Measurements from ENCODE around the gene CYP4F8. TPM values are rescaled to one million over a fixed set of nuclear protein-coding genes. Genes with fewer than 3 reads are reported as not detected.

CYP4F8 gene
- total and polyA plus RNA-seq, 7 experiments from 2014 or later: not detected

DNA sequence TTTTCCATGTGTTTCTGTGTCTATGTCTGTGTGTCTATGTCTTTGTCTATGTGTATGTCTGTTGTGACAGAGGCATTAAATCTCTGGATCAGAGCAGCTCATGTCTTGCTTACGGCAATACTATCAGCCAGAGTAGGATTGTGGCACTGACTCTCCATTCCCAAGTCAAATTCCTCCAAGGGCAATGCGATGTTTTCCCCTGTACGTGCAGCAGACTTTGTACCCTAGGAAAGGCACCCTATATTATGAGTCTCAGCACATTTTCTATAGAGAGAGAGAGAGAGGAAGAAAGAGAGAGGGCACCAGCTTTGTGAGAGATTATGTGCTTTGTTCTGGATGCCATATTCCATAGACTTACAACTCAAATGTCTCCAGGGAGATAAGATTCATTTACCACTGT lies 36.8 kb downstream of the CYP4F8 start:
- POLR2A ChIA-PET: no interaction called here
- no peak for DNase-seq
- Histone ChIP-seq H3K4me3 (ENCODE audit: low read length) (no peak overlapping the region), H3K36me3 (ENCODE audit: control insufficient read depth in 2 of 3, insufficient read depth in 3 of 3, low read length in 3 of 3) (no peaks in the 10 kb centered on the region), H3K27ac (ENCODE audit: low read depth, low read length) (no peak overlapping the region), H3K27me3 (ENCODE audit: control insufficient read depth in 2 of 2, insufficient read depth in 2 of 2, low read length in 2 of 2) (no peaks in the 10 kb centered on the region), H3K9me3 (ENCODE audit: control insufficient read depth in 2 of 3, low read length in 3 of 3) (no peaks in the 10 kb centered on the region), H3K4me1 (ENCODE audit: control insufficient read depth in 2 of 2, insufficient read depth in 2 of 2, low read length in 2 of 2) (no peaks in the 10 kb centered on the region)
- Mint-ChIP-seq H3K4me1 (peaks cover 0 to 3% (median 0%) of the 10 kb centered on the region in 7 donors), H3K27ac (no peak overlapping the region), H3K4me3 (no peak overlapping the region), H3K36me3 (peaks cover 0 to 3% (median 0%) of the 10 kb centered on the region in 5 donors), H3K9me3 (peaks cover 0 to 4% (median 0%) of the 10 kb centered on the region in 11 donors), H3K27me3 (peaks cover 15 to 59% (median 44%) of the 10 kb centered on the region in 5 donors)
- CTCF ChIA-PET: no interaction called here
- intact Hi-C loops (cut with micrococcal nuclease): no loop called here
- ATAC-seq: no peak

DNA sequence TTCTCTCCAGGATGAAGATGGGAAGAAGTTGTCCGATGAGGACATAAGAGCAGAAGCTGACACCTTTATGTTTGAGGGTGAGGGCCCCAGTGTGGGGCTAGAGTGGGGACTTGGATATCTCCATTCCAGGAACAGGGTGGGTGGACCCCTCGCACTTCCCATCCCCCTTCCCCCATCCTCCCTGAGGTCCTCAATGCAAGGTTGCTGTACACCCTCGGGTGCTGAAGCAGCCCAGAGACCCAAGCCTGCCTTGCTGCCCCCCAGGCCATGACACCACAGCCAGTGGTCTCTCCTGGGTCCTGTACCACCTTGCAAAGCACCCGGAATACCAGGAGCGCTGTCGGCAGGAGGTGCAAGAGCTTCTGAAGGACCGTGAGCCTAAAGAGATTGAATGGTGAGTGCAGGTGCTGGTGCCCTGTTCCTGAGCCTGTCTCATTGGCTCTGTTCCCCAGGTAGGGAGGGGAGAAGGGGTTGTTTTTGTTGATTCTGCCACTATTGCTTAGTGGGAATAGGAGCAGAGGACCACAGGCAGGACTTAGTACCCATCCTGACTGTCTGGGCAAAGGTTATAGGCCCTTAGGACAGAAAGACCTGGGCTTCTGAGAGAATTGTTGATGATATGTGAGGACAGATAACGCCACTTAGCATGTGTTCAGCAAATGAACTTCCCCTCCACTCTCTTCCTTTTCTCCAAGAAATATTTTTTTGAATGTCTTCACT lies 37.7 kb downstream of the CYP4F8 start:
- H3K27me3 ChIP-seq (ENCODE audit: control insufficient read depth in 2 of 2, insufficient read depth in 2 of 2, low read length in 2 of 2): no peaks in the 10 kb centered on the region
- H3K4me1 ChIP-seq (ENCODE audit: control insufficient read depth in 2 of 2, insufficient read depth in 2 of 2, low read length in 2 of 2): no peaks in the 10 kb centered on the region
- ATAC-seq: no peak
- H3K36me3 ChIP-seq (ENCODE audit: control insufficient read depth in 2 of 3, insufficient read depth in 3 of 3, low read length in 3 of 3): no peaks in the 10 kb centered on the region
- H3K9me3 Mint-ChIP-seq: peaks cover 0 to 4% (median 0%) of the 10 kb centered on the region in 11 donors
- peaks cover 0 to 3% (median 0%) of the 10 kb centered on the region in 7 donors for H3K4me1 Mint-ChIP-seq
- H3K4me3 ChIP-seq (ENCODE audit: low read length): no peak overlapping the region
- H3K9me3 ChIP-seq (ENCODE audit: control insufficient read depth in 2 of 3, low read length in 3 of 3): no peaks in the 10 kb centered on the region
- POLR2A ChIA-PET: no interaction called here
- H3K4me3 Mint-ChIP-seq: no peak overlapping the region
- peaks cover 0 to 3% (median 0%) of the 10 kb centered on the region in 5 donors for H3K36me3 Mint-ChIP-seq
- H3K27ac ChIP-seq (ENCODE audit: low read depth, low read length): no peak overlapping the region
- CTCF ChIA-PET: no interaction called here
- no peak for DNase-seq
- H3K27me3 Mint-ChIP-seq: peaks cover 15 to 60% (median 50%) of the 10 kb centered on the region in 5 donors
- no peak overlapping the region for H3K27ac Mint-ChIP-seq
- intact Hi-C loops (cut with micrococcal nuclease): no loop called here

DNA sequence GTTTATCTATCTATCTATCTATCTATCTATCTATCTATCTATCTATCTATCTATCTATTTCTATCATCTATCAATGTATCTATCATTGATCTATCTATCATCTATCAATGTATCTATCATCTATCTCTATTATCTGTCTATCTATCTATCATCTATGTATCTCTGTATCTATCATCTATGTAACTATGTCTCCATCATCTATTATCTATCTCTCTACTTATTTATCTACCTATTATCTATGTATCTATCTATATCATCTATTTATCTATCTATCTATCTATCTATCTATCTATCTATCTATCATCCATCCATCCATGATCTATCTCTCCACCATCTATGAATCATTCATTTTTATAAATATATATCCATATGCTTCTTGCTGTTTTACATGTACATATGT lies 41.4 kb downstream of the CYP4F8 start:
- ChIA-PET POLR2A (no interaction called here), CTCF (no interaction called here)
- H3K36me3 ChIP-seq (ENCODE audit: control insufficient read depth in 2 of 3, insufficient read depth in 3 of 3, low read length in 3 of 3): no peaks in the 10 kb centered on the region
- intact Hi-C loops (cut with micrococcal nuclease): no loop called here
- no peak overlapping the region for H3K4me3 ChIP-seq (ENCODE audit: low read length)
- Mint-ChIP-seq H3K9me3 (peaks cover 0 to 4% (median 0%) of the 10 kb centered on the region in 11 donors), H3K4me1 (peaks cover 0 to 3% (median 0%) of the 10 kb centered on the region in 7 donors), H3K27me3 (peaks cover 18 to 68% (median 58%) of the 10 kb centered on the region in 5 donors), H3K4me3 (no peak overlapping the region), H3K27ac (no peak overlapping the region), H3K36me3 (peaks cover 0 to 3% (median 0%) of the 10 kb centered on the region in 5 donors)
- H3K27me3 ChIP-seq (ENCODE audit: control insufficient read depth in 2 of 2, insufficient read depth in 2 of 2, low read length in 2 of 2): no peaks in the 10 kb centered on the region
- ATAC-seq (no peak), DNase-seq (no peak)
- H3K4me1 ChIP-seq (ENCODE audit: control insufficient read depth in 2 of 2, insufficient read depth in 2 of 2, low read length in 2 of 2): no peaks in the 10 kb centered on the region
- no peak overlapping the region for H3K27ac ChIP-seq (ENCODE audit: low read depth, low read length)
- no peaks in the 10 kb centered on the region for H3K9me3 ChIP-seq (ENCODE audit: control insufficient read depth in 2 of 3, low read length in 3 of 3)

DNA sequence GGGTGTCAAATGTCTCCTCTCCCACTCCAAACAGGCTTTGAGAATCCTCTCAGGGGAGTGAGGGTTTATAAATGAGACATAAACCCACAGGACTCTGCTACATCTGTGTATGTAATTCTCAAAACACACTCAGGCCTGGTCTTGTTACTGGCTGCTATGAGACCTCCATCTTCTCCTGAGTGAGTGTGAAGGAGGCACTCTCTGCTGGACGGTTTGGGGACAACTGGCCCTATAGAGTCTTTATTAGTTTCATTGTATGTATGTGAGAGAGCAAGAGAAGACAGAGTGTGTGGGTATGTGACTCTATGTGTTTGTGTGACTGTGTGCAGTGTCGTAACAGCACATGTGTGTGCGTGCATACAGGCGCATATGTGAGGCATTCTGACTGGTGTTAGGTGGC lies 48.2 kb downstream of the CYP4F8 start:
- Mint-ChIP-seq H3K27me3 (peaks cover 3 to 36% (median 22%) of the 10 kb centered on the region in 5 donors), H3K4me1 (no peaks in the 10 kb centered on the region), H3K27ac (no peak overlapping the region), H3K36me3 (no peaks in the 10 kb centered on the region), H3K9me3 (peaks cover 0 to 21% (median 3%) of the 10 kb centered on the region in 11 donors), H3K4me3 (no peak overlapping the region)
- Histone ChIP-seq H3K4me3 (ENCODE audit: low read length) (no peak overlapping the region), H3K36me3 (ENCODE audit: control insufficient read depth in 2 of 3, insufficient read depth in 3 of 3, low read length in 3 of 3) (no peaks in the 10 kb centered on the region), H3K9me3 (ENCODE audit: control insufficient read depth in 2 of 3, low read length in 3 of 3) (no peaks in the 10 kb centered on the region), H3K27me3 (ENCODE audit: control insufficient read depth in 2 of 2, insufficient read depth in 2 of 2, low read length in 2 of 2) (peaks cover 0 to 3% of the 10 kb centered on the region in 2 donors), H3K27ac (ENCODE audit: low read depth, low read length) (no peak overlapping the region), H3K4me1 (ENCODE audit: control insufficient read depth in 2 of 2, insufficient read depth in 2 of 2, low read length in 2 of 2) (no peaks in the 10 kb centered on the region)
- no peak for ATAC-seq
- CTCF ChIA-PET: no interaction called here
- POLR2A ChIA-PET: no interaction called here
- DNase-seq: no peak
- intact Hi-C loops (cut with micrococcal nuclease): no loop called here

DNA sequence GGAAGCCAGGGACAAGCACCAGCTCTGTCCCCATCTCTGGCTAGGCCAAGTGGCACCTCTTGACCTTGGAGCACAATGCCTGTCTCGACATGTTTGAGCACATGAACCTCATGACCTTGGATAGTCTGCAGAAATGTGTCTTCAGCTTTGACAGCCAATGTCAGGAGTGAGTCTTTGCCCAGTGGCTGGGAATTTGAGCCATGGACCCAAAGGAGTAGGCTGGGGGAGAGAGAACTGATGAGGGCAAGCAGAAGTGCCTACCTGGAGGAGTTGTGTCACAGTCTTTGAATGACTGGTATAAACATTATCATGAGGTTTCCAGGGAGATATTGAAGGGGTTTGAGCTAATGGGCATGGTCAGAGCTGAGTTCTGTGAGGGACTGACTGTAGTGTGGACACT lies 51.2 kb downstream of the CYP4F8 start:
- POLR2A ChIA-PET: interaction anchor here (0.6 kb wide), 1 partner anchor 394 kb away, joined by 3 read pairs; no protein-coding TSS in a partner anchor
- Mint-ChIP-seq H3K4me3 (no peak overlapping the region), H3K36me3 (no peaks in the 10 kb centered on the region), H3K4me1 (no peaks in the 10 kb centered on the region), H3K9me3 (peaks cover 0 to 21% (median 3%) of the 10 kb centered on the region in 11 donors), H3K27me3 (peaks cover 3 to 26% (median 15%) of the 10 kb centered on the region in 5 donors), H3K27ac (no peak overlapping the region)
- DNase-seq (no peak), ATAC-seq (no peak)
- CTCF ChIA-PET: no interaction called here
- H3K4me1 ChIP-seq (ENCODE audit: control insufficient read depth in 2 of 2, insufficient read depth in 2 of 2, low read length in 2 of 2): no peaks in the 10 kb centered on the region
- intact Hi-C loops (cut with micrococcal nuclease): no loop called here
- H3K4me3 ChIP-seq (ENCODE audit: low read length): no peak overlapping the region
- H3K27me3 ChIP-seq (ENCODE audit: control insufficient read depth in 2 of 2, insufficient read depth in 2 of 2, low read length in 2 of 2): peaks cover 0 to 3% of the 10 kb centered on the region in 2 donors
- no peak overlapping the region for H3K27ac ChIP-seq (ENCODE audit: low read depth, low read length)
- H3K36me3 ChIP-seq (ENCODE audit: control insufficient read depth in 2 of 3, insufficient read depth in 3 of 3, low read length in 3 of 3): no peaks in the 10 kb centered on the region
- H3K9me3 ChIP-seq (ENCODE audit: control insufficient read depth in 2 of 3, low read length in 3 of 3): no peaks in the 10 kb centered on the region

DNA sequence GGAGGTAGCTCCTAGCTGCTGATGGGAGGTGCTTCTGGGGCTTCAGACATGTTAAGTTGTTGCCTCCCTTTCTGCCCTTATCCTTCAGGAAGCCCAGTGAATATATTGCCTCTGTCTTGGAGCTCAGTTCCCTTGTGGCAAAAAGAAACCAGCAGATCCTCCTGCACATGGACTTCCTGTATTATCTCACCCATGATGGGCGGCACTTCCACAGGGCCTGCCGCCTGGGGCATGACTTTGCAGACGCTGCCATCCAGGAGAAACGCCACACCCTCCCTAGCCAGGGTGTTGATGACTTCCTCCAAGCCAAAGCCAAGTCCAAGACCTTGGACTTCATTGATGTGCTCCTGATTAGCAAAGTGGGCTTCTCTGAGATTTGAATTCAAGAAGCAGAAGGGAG lies 51.9 kb downstream of the CYP4F8 start:
- CTCF ChIA-PET: no interaction called here

DNA sequence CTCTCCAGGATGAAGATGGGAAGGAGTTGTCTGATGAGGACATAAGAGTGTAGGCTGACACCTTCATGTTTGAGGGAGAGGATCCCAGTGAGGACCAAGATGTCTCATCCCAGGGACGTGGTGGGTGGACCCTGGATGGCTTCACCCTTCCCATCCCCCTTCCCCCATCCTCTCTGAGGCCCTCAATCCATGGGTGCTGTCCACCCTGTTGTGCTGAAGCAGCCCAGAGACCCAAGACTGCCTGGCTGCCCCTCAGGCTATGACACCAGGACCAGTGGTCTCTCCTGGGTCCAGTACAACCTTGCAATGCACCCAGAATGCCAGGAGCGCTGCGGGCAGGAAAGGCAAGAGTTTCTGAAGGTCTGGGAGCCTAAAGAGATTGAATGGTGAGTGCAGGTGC lies 54.4 kb downstream of the CYP4F8 start:
- Mint-ChIP-seq H3K4me1 (peaks cover 2 to 22% (median 18%) of the 10 kb centered on the region in 7 donors), H3K9me3 (peaks cover 0 to 8% (median 0%) of the 10 kb centered on the region in 11 donors), H3K27ac (peak overlapping the region in 1 of 9 donors; percentile 15), H3K4me3 (no peak overlapping the region), H3K36me3 (no peaks in the 10 kb centered on the region), H3K27me3 (peaks cover 0 to 11% (median 8%) of the 10 kb centered on the region in 5 donors)
- POLR2A ChIA-PET: no interaction called here
- DNase-seq (no peak), ATAC-seq (no peak)
- CTCF ChIA-PET: no interaction called here
- no peaks in the 10 kb centered on the region for H3K36me3 ChIP-seq (ENCODE audit: control insufficient read depth in 2 of 3, insufficient read depth in 3 of 3, low read length in 3 of 3)
- peaks cover 0 to 7% of the 10 kb centered on the region in 2 donors for H3K4me1 ChIP-seq (ENCODE audit: control insufficient read depth in 2 of 2, insufficient read depth in 2 of 2, low read length in 2 of 2)
- H3K27ac ChIP-seq (ENCODE audit: low read depth, low read length): no peak overlapping the region
- H3K27me3 ChIP-seq (ENCODE audit: control insufficient read depth in 2 of 2, insufficient read depth in 2 of 2, low read length in 2 of 2): peaks cover 0 to 3% of the 10 kb centered on the region in 2 donors
- no peaks in the 10 kb centered on the region for H3K9me3 ChIP-seq (ENCODE audit: control insufficient read depth in 2 of 3, low read length in 3 of 3)
- intact Hi-C loops (cut with micrococcal nuclease): no loop called here
- H3K4me3 ChIP-seq (ENCODE audit: low read length): no peak overlapping the region

More for the DNA sequence above, 51.9 kb downstream of the CYP4F8 start:
- Mint-ChIP-seq H3K27me3 (peaks cover 0 to 23% (median 15%) of the 10 kb centered on the region in 5 donors), H3K27ac (no peak overlapping the region), H3K4me3 (no peak overlapping the region), H3K9me3 (peaks cover 0 to 21% (median 3%) of the 10 kb centered on the region in 11 donors), H3K4me1 (peaks cover 0 to 2% (median 0%) of the 10 kb centered on the region in 7 donors), H3K36me3 (no peaks in the 10 kb centered on the region)
- Histone ChIP-seq H3K27me3 (ENCODE audit: control insufficient read depth in 2 of 2, insufficient read depth in 2 of 2, low read length in 2 of 2) (peaks cover 0 to 3% of the 10 kb centered on the region in 2 donors), H3K27ac (ENCODE audit: low read depth, low read length) (no peak overlapping the region), H3K4me3 (ENCODE audit: low read length) (no peak overlapping the region), H3K9me3 (ENCODE audit: control insufficient read depth in 2 of 3, low read length in 3 of 3) (no peaks in the 10 kb centered on the region), H3K4me1 (ENCODE audit: control insufficient read depth in 2 of 2, insufficient read depth in 2 of 2, low read length in 2 of 2) (no peaks in the 10 kb centered on the region), H3K36me3 (ENCODE audit: control insufficient read depth in 2 of 3, insufficient read depth in 3 of 3, low read length in 3 of 3) (no peaks in the 10 kb centered on the region)
- POLR2A ChIA-PET: interaction anchor here (0.6 kb wide), 1 partner anchor 393 kb away, joined by 3 read pairs; no protein-coding TSS in a partner anchor
- ATAC-seq (peak; percentile 31), DNase-seq (no peak)
- intact Hi-C loops (cut with micrococcal nuclease): no loop called here
